Endothelial cell (in vitro differentiated cells): Measurements from ENCODE around the gene ARVCF. TPM values are rescaled to one million over a fixed set of nuclear protein-coding genes. Genes with fewer than 3 reads are reported as not detected.
A peak's percentile ranks its signal among the peaks of the same experiment; 100 is the strongest.

ENCODE experiments used
- DNase-seq: peaks from one replicate; pipeline ENCODE4 v3.0.0; 2021; ENCODE audit warnings: low spot score
- H3K27ac Mint-ChIP-seq: one replicate; pipeline ENCODE4 v1.8.0; 2021; ENCODE audit warnings: mixed read lengths, inconsistent platforms; ENCODE audit not compliant: unreplicated experiment
- H3K27me3 Mint-ChIP-seq: one replicate; pipeline ENCODE4 v1.8.0; 2021; ENCODE audit warnings: mild to moderate bottlenecking, moderate library complexity, mixed read lengths, inconsistent platforms; ENCODE audit not compliant: unreplicated experiment
- H3K36me3 Mint-ChIP-seq: one replicate; pipeline ENCODE4 v1.8.0; 2021; ENCODE audit warnings: mild to moderate bottlenecking, low read depth, mixed read lengths, inconsistent platforms; ENCODE audit not compliant: unreplicated experiment
- H3K4me1 Mint-ChIP-seq: one replicate; pipeline ENCODE4 v1.8.0; 2021; ENCODE audit warnings: mild to moderate bottlenecking, mixed read lengths, inconsistent platforms; ENCODE audit not compliant: unreplicated experiment
- H3K4me3 Mint-ChIP-seq: one replicate; pipeline ENCODE4 v1.8.0; 2021; ENCODE audit warnings: mild to moderate bottlenecking, mixed read lengths, inconsistent platforms; ENCODE audit not compliant: unreplicated experiment
- H3K9me3 Mint-ChIP-seq: one replicate; pipeline ENCODE4 v1.8.0; 2021; ENCODE audit warnings: mixed read lengths, inconsistent platforms; ENCODE audit not compliant: unreplicated experiment
- total RNA-seq: library from RNA; stranded (reverse); fragmentation: NEBNext Ultra II Directional; extraction: Animal tissue kit (Norgen Biotek cat#: 25700); gene quantifications from one replicate; pipeline ENCODE4 v1.2.1, GENCODE V29; 2021; ENCODE audit not compliant: unreplicated experiment
- TF ChIP-seq, protein P1 (sequence below): fragments of 200-600 bp; sonication (generic); IDR thresholded peaks from one replicate; pipeline ENCODE4 v1.5.0; 2021; ENCODE audit warnings: antibody characterized with exemption; ENCODE audit not compliant: unreplicated experiment

The ARVCF gene
- total RNA-seq, 1 donor from 2014 or later = 67.3 TPM

DNA sequence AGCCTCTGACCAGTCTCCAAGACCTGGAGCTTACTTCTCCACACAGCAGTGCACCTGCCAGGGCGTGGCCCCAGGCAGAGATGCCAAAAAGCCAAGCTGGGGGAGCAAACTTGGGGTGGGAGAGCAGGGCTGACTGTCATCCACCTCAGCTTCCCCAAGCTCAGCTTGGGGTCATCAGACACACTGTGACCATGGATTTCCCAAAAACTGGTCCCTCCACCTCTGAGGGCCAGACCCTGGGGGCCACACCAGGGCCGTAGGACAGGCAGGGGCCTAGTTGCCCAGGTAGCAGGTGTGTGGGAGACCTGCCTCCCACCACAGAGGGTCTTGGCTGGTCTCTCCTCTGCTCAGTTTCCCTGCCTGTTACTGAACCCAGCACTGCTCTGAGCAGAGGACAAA, 30.6 kb downstream of the ARVCF start:
- H3K36me3 Mint-ChIP-seq = no peaks in the 10 kb centered on the region
- H3K27ac Mint-ChIP-seq = no peak overlapping the region
- H3K4me1 Mint-ChIP-seq = no peaks in the 10 kb centered on the region

DNA sequence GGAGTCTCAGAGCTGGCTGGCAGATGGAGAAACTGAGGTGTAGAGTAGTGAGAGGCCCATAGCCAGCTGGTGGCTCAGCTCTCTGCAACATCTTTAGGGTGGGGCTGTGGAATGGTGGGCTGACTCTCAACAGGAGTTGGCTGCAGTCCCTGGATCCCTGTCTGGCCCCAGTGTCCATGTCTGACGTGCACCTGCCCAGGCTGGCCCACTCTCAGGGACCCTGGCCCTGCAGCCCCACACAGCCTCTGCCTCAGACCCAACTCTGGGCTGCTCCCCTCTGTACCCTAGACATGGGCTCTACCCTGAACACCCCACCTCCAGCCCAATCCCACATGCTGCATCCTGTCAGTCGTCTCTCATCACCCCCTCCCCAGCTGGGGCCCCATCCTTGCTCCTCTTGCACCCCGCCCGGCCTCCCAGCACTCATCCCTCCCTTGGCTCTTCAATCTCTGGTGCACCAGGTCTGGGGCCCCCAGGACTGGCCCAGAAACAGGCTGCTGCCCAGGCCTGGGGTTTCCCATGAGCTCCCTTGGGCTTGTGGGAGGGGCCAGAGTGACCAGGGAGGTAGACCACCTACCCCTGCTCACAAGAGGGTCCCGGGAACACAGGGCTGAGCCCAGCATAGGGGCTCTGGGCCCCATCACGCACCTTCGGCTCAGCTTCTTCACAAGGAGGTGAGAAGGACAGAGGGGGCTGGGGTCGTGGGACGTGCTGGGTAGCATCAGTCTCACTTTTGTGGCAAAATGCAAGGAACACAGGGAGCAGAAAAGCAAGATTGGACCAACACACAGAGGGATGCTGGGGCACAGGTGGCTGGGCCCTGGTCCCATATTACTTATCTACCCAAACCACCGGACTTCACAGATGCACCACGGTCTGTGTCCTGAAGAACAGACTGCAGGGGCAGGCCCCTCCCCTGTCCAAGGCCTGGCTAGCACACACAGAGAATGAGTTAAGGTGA, 31.5 kb downstream of the ARVCF start:
- Mint-ChIP-seq H3K4me3 (peak overlapping the region; percentile 69), H3K27ac (no peak overlapping the region), H3K27me3 (peaks cover 14% of the 10 kb centered on the region), H3K9me3 (no peaks in the 10 kb centered on the region), H3K4me1 (no peaks in the 10 kb centered on the region), H3K36me3 (peaks cover 3% of the 10 kb centered on the region)
- TF ChIP-seq, protein P1, sequence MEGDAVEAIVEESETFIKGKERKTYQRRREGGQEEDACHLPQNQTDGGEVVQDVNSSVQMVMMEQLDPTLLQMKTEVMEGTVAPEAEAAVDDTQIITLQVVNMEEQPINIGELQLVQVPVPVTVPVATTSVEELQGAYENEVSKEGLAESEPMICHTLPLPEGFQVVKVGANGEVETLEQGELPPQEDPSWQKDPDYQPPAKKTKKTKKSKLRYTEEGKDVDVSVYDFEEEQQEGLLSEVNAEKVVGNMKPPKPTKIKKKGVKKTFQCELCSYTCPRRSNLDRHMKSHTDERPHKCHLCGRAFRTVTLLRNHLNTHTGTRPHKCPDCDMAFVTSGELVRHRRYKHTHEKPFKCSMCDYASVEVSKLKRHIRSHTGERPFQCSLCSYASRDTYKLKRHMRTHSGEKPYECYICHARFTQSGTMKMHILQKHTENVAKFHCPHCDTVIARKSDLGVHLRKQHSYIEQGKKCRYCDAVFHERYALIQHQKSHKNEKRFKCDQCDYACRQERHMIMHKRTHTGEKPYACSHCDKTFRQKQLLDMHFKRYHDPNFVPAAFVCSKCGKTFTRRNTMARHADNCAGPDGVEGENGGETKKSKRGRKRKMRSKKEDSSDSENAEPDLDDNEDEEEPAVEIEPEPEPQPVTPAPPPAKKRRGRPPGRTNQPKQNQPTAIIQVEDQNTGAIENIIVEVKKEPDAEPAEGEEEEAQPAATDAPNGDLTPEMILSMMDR = no peak
- DNase-seq = no peak

More for the DNA sequence above, 30.6 kb downstream of the ARVCF start:
- TF ChIP-seq, protein P1 = no peak
- no peaks in the 10 kb centered on the region for H3K9me3 Mint-ChIP-seq
- peaks cover 11% of the 10 kb centered on the region for H3K27me3 Mint-ChIP-seq
- peak overlapping the region; percentile 77 for H3K4me3 Mint-ChIP-seq
- no peak for DNase-seq

DNA sequence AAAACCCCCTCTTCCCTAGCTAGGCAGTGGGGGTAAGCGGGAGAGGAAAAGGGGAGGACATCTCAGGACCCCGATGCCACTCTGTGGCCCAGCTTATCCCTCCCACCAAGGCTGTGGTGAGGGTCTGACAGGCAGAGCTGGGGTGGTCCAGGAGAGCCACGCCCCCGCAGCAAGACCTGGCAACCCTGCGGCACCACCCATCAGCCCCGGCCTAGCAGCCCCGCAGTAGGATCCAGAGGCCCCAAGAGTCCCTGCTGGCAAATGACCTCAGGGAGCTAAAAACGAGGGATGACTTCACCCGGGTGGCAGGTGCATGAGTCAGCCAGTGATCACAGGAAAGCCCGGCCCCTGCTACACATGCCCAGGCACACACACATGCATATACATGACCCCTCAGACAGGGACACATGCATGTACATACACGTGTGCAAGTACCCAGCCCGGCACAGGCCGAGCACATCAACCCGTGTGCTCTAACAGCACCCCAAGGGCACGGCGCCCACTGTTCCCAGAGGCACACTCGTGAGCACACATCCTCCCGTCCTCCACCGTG, 32.3 kb downstream of the ARVCF start:
- H3K9me3 Mint-ChIP-seq = no peaks in the 10 kb centered on the region
- peaks cover 4% of the 10 kb centered on the region for H3K36me3 Mint-ChIP-seq
- peaks cover 12% of the 10 kb centered on the region for H3K27me3 Mint-ChIP-seq
- H3K4me3 Mint-ChIP-seq = no peak overlapping the region
- DNase-seq = no peak
- H3K27ac Mint-ChIP-seq = no peak overlapping the region
- H3K4me1 Mint-ChIP-seq = no peaks in the 10 kb centered on the region
- TF ChIP-seq, protein P1 = no peak

DNA sequence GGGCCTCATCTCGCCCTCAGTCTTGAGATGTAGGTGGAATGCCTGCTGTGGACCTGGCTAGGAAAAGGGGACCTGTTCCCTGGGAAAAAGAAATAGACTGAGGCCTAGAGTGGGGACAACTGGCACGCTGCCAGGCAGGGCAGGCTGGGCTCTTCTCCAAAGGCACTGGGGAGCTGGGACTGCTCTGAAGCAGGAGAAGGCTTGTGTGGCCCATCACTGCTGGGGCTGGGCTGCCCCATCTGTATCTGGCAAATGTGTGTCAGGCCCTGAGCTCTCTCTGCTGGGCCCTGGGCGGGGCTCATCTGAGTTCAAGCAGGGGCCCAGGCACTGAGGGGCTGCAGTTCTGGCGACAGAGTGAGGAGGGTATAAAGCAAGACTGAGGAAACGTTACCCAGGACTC, 32.9 kb downstream of the ARVCF start:
- no peak for DNase-seq
- H3K27me3 Mint-ChIP-seq = peaks cover 11% of the 10 kb centered on the region
- no peak overlapping the region for H3K4me3 Mint-ChIP-seq
- H3K27ac Mint-ChIP-seq = no peak overlapping the region
- H3K36me3 Mint-ChIP-seq = peaks cover 4% of the 10 kb centered on the region
- TF ChIP-seq, protein P1 = no peak
- no peaks in the 10 kb centered on the region for H3K4me1 Mint-ChIP-seq
- H3K9me3 Mint-ChIP-seq = no peaks in the 10 kb centered on the region
